GM19452 (cell line): ENCODE data around the gene TMEM243.

ENCODE experiments used
- ATAC-seq: cut with Tn5 transposase; IDR thresholded peaks from one replicate; pipeline ENCODE4 v1.9.1; 2021; ENCODE audit not compliant: unreplicated experiment

The TMEM243 gene

GRCh38 chr7:87159538-87159937 is 60.0 kb downstream of the TMEM243 start:
- ATAC-seq: no peak

GRCh38 chr7:87156709-87157108 is 62.8 kb downstream of the TMEM243 start:
- no peak for ATAC-seq

DNA sequence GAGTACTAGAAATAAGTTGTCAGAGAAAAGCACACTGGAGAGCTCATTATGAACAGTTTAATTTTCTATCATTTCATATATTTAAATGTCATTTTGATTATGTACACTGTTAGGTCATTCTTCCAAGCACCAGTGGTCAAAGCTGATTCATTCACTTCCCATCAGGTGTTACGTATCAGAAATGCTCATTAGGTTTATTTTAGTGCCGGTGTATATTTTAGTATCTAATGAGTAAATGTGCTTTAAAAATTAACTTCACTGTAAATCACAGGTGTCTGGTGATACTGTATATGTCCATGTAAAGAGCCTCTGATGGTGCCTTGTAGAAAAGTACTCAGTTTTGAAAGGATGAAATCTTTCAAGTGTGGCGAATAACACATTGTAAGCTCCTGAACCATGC is 63.7 kb downstream of the TMEM243 start:
- no peak for ATAC-seq

GRCh38 chr7:87154569-87154968 is 65.0 kb downstream of the TMEM243 start:
- ATAC-seq: no peak

DNA sequence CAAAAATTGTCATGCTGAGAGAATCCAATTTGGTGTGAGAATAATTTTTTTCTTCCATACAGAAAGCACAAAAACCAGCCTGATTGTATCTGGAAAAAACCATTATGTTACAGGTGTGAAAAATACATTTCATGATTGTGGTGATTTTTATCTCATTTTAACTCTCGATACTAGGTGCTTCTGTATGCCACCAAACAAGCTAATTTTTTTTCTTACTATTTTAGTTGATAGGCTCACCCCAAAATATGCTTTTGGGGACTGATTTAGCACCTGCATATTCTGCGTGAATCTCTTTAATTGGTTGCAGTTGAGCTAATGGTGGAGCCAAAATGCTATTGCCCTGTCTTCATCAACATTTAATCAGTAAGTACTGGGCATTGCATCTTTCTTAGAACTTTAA is 65.4 kb downstream of the TMEM243 start:
- ATAC-seq: no peak

DNA sequence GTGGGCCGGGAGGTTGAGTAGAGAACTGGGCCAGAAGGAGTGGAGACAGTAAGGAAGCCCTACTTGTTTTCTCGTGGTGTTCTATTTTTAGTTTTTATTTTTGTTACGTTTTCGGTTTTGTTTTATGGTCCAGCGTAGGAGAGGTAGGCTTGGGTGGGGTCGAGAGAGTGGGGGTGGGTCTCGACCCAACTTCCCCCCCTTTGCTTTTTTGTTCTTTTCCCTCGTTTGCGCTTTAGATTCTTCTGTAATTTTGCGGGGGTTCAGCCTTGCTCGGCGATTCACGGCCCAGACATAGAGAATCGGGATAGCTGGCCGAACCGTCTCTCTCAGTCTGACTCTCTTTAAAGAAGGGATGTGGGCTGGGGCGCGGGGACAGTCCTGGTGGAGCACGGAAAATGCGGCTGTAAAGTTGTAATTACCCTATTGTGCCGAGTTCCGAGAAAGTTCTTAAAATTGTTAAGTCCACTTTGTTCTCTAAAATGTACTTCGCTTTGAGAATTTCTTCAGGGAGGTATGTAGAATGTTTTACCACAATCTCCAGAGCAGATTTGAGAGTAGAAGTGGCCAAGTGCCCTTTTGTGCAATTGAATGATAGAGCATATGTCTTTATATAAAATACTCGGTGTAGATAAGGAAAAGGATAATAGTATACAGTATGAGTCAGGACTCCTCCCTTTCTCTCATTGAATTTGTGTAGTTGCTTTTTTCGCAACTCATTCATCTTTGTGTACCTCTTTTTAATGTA is 66.5 kb downstream of the TMEM243 start:
- peak; percentile 5 for ATAC-seq

- peak; percentile 87 for ATAC-seq
Observed at GRCh38 chr7:87152112-87152896, 67.2 kb downstream of the TMEM243 start, which contains the start of gene DMTF1. Gene DMTF1, plus strand, starts transcription at chr7:87152453. Its CDS starts 12,489 bp downstream, at chr7:87164942.

DNA sequence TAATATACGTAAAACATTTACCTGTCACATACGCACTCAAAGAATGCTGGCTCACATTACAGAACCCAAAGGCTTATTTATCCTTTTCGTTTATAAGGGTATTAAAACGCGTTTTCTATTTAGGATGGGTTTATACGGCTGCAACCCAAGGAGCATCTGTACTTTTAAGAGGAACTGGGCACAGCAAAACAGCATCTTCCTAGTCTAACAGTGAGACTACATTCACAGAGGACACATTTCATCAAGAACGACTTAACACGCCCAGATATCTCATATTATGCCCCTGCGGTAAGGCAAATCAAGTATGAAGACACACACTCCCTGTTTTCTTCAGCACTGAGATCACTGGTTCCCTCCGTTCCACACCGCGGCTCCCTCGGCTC is 67.8 kb downstream of the TMEM243 start:
- ATAC-seq: peak; percentile 27

- ATAC-seq: no peak
Observed at GRCh38 chr7:87151002-87151728, 68.4 kb downstream of the TMEM243 start.

- no peak for ATAC-seq
Observed at GRCh38 chr7:87148332-87148955, 71.1 kb downstream of the TMEM243 start.

GRCh38 chr7:87147500-87147899 is 72.0 kb downstream of the TMEM243 start:
- no peak for ATAC-seq

DNA sequence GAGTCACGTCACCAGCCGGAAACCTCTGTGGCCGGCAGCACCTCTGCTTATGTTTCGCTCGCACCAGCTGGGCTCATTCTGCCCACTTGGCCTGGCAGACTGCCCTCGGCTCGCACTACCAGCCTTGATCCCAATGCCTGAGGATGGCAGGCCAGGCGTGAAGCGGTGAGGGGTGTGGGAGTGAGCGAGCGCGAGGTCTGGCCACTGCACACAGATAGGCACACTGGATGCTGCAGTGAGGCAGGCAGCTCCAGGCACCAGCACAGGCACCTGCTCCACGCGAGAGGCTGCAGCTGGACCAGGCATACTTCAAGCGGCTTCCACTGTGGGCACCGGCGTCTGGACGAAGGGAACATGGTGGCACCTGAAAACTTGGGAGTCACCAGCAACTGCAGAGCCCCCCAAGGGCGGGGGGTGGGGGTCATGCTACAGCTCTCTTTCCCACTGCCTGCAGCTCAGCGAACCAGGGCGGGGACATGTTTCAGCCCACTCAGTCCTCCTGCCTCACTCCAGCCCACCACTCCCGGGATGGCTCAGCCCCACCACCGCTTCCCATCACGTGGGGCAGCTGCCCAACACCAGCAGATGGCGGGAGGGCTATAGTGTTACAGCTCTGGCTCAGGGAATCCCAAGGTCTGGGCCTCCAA is 72.7 kb downstream of the TMEM243 start:
- no peak for ATAC-seq
